ENCODE data around the gene ELF4.

DNA sequence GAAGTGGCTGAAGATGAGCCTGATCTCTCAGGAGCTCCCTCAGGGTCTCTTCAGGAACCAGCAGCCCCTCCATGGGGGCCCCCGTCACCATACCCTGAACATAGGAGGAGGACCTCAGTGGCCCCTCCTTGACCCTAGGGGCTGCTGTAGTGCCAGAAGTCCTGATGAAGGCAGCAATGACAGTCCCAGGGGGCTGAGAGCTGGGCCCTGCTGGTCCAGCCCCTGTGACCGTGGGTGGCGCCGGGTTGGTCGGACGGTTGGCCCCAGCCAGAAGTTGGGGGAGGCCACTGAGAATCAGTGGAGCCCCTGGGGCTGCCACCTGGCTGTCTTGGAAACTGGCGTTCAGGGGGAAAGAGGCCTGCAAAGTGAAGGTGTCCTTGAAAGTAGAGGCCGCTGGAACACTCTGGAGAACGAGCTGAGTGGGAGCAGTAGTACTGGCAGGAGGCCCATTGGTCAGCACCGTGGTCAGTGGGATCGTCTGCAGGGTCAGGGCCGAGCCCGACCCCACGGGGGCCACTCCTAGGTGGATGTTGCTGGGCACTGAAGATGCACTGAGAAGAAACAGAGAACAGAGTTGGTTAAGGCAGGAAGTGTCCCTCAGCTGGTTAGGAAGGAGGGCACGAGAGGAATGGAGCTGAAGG, 43.2 kb downstream of the ELF4 start:
- TF ChIP-seq, protein P1, sequence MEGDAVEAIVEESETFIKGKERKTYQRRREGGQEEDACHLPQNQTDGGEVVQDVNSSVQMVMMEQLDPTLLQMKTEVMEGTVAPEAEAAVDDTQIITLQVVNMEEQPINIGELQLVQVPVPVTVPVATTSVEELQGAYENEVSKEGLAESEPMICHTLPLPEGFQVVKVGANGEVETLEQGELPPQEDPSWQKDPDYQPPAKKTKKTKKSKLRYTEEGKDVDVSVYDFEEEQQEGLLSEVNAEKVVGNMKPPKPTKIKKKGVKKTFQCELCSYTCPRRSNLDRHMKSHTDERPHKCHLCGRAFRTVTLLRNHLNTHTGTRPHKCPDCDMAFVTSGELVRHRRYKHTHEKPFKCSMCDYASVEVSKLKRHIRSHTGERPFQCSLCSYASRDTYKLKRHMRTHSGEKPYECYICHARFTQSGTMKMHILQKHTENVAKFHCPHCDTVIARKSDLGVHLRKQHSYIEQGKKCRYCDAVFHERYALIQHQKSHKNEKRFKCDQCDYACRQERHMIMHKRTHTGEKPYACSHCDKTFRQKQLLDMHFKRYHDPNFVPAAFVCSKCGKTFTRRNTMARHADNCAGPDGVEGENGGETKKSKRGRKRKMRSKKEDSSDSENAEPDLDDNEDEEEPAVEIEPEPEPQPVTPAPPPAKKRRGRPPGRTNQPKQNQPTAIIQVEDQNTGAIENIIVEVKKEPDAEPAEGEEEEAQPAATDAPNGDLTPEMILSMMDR (IDR thresholded peaks at IDR 0.05) = no peak
- TF ChIP-seq POLR2A (IDR thresholded peaks at IDR 0.05) = no peak

All from body of pancreas (tissue), 4 donors.